ENCODE measurements around the gene GBE1.
"Not testable (repeated sequence)": the region's sequence is repeated elsewhere in the genome, so short reads cannot be mapped to it uniquely, and the experiment has no call there.

DNA sequence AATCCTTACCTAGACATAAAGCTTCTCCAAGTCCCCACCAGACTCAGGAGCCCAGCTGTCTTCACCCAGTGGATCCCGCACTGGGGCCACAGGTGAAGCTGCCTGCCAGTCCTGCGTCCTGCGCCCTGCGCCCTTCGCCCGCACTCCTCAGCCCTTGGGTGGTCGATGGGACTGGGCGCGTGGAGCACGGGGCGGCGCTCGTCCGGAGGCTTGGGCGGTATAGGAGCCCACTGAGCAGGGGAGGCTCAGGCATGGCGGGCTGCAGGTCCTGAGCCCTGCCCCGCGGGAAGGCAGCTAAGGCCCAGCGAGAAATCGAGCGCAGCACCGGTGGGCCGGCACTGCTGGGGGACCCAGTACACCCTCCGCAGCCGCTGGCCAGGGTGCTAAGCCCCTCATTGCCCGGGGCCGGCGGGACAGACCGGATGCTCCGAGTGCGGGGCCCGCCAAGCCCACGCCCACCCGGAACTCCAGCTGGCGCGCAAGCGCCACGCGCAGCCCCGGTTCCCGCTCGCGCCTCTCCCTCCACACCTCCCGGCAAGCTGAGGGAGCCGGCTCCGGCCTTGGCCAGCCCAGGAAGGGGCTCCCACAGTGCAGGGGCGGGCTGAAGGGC is 5.9 kb upstream of the GBE1 start:
- TF ChIP-seq ILK (tag; IDR thresholded peaks at IDR 0.05; ENCODE audit: borderline replicate concordance, low read depth); FOXM1 (IDR thresholded peaks at IDR 0.05; ENCODE audit: low read depth); FOXM1 (CRISPR knock-in tag; IDR thresholded peaks at IDR 0.05; ENCODE audit: low read depth); ZNF146 (CRISPR knock-in tag; IDR thresholded peaks at IDR 0.05; ENCODE audit: unreplicated experiment); MTF1 (CRISPR knock-in tag; IDR thresholded peaks at IDR 0.05; ENCODE audit: borderline replicate concordance); SIN3B (IDR thresholded peaks at IDR 0.05; ENCODE audit: low read depth); ARID2 (IDR thresholded peaks at IDR 0.05); EP300 (IDR thresholded peaks at IDR 0.05; ENCODE audit: low read length); SMC3 (conservative IDR thresholded peaks at IDR 0.05; ENCODE audit: insufficient read depth, low read depth, low read length); POLR2AphosphoS5 (IDR thresholded peaks at IDR 0.05; ENCODE audit: control insufficient read depth, insufficient read depth, low read depth, low read length): not testable (repeated sequence)
- TF ChIP-seq, protein P1, sequence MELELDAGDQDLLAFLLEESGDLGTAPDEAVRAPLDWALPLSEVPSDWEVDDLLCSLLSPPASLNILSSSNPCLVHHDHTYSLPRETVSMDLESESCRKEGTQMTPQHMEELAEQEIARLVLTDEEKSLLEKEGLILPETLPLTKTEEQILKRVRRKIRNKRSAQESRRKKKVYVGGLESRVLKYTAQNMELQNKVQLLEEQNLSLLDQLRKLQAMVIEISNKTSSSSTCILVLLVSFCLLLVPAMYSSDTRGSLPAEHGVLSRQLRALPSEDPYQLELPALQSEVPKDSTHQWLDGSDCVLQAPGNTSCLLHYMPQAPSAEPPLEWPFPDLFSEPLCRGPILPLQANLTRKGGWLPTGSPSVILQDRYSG (tag; conservative IDR thresholded peaks at IDR 0.05; ENCODE audit: low read depth), result not testable (repeated sequence)
- TF ChIP-seq, protein P2, sequence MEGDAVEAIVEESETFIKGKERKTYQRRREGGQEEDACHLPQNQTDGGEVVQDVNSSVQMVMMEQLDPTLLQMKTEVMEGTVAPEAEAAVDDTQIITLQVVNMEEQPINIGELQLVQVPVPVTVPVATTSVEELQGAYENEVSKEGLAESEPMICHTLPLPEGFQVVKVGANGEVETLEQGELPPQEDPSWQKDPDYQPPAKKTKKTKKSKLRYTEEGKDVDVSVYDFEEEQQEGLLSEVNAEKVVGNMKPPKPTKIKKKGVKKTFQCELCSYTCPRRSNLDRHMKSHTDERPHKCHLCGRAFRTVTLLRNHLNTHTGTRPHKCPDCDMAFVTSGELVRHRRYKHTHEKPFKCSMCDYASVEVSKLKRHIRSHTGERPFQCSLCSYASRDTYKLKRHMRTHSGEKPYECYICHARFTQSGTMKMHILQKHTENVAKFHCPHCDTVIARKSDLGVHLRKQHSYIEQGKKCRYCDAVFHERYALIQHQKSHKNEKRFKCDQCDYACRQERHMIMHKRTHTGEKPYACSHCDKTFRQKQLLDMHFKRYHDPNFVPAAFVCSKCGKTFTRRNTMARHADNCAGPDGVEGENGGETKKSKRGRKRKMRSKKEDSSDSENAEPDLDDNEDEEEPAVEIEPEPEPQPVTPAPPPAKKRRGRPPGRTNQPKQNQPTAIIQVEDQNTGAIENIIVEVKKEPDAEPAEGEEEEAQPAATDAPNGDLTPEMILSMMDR (IDR thresholded peaks at IDR 0.05 in 2 of 3, conservative IDR thresholded peaks at IDR 0.05 in 1 of 3; ENCODE audit: insufficient read depth in 2 of 3, low read depth in 1 of 3, low read length in 3 of 3), result not testable (repeated sequence)
- TF ChIP-seq, protein P3, sequence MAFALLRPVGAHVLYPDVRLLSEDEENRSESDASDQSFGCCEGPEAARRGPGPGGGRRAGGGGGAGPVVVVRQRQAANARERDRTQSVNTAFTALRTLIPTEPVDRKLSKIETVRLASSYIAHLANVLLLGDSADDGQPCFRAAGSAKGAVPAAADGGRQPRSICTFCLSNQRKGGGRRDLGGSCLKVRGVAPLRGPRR (CRISPR knock-in tag; IDR thresholded peaks at IDR 0.05), result not testable (repeated sequence)
- TF ChIP-seq, protein P4, sequence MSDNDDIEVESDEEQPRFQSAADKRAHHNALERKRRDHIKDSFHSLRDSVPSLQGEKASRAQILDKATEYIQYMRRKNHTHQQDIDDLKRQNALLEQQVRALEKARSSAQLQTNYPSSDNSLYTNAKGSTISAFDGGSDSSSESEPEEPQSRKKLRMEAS (CRISPR knock-in tag; IDR thresholded peaks at IDR 0.05), result not testable (repeated sequence)
